NCI-H460 (cell line): ENCODE results near the gene RAD51B. TPM values are rescaled to one million over a fixed set of nuclear protein-coding genes. Genes with fewer than 3 reads are reported as not detected.
"Not testable (repeated sequence)": the region's sequence is repeated elsewhere in the genome, so short reads cannot be mapped to it uniquely, and the experiment has no call there.

Source experiments
- DNase-seq: peaks from one replicate; pipeline ENCODE4 v3.0.0-alpha.2; 2016; ENCODE audit warnings: low read depth; ENCODE audit errors: extremely low read depth
- total RNA-seq: library from RNA; depleted of rRNA; stranded (reverse); fragments of >200 nt; shearing (Covaris generic); gene quantifications from 2 replicates; pipeline ENCODE4 v1.2.3, GENCODE V29; 2014

RAD51B gene
- total RNA-seq, 1 experiment from 2014 or later = 13.4 TPM

DNA sequence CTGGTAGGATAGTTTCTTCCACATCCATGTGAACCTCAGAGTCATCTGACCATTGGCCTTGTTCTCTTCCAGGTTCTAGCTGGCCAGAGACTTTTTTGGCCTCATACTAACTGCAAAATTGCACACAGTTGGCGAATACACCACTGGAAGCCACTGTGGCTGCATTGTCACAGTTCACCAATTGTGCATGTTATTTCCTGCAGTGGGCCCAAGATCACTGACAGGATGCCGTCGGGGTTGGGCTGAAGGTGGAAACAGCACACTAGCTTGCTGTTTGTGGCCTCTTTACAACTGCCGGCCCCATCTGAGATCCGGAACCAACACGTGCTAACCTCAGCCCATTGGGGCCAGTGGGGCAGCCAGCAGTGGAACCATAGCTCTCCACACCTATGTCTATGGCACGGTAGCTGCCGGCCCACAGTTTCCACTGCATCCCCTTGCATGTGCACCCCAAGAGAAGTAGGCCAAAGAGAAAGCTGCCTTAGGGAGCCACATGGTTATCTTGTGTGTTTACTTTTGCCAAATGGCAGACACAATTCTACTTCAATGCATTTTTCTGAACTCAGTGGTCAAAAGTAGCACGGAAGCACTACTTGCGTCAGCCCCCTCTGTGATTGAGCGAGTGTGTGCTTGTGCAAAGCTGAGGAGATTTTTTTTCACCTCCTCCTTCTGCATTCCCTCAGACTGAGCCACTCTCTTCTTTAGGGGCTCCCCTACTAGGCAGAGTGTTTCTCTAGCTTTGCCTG is 464.0 kb downstream of the RAD51B start:
- no peak for DNase-seq

GRCh38 chr14:68284333-68284732 is 464.8 kb downstream of the RAD51B start:
- DNase-seq = no peak

DNA sequence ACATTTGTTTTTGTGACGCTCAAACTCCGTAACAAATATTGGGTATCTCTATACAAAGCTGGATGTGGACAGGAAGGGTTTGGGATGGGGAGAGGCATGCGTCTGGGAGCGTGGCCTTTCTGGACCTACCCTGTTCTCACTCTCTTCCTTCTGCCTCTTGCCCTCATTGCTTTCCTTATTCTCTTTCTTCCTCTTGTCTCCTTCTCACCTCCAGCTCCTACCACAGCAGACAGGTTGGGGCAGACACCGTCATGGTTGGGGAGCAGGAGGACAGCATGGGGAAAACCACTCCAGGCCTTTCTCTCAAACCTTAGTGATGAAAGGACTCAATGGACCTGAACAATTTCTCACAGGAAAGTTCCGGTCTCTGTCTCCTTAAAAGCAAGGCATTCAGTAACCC is 465.3 kb downstream of the RAD51B start:
- DNase-seq = no peak

DNA sequence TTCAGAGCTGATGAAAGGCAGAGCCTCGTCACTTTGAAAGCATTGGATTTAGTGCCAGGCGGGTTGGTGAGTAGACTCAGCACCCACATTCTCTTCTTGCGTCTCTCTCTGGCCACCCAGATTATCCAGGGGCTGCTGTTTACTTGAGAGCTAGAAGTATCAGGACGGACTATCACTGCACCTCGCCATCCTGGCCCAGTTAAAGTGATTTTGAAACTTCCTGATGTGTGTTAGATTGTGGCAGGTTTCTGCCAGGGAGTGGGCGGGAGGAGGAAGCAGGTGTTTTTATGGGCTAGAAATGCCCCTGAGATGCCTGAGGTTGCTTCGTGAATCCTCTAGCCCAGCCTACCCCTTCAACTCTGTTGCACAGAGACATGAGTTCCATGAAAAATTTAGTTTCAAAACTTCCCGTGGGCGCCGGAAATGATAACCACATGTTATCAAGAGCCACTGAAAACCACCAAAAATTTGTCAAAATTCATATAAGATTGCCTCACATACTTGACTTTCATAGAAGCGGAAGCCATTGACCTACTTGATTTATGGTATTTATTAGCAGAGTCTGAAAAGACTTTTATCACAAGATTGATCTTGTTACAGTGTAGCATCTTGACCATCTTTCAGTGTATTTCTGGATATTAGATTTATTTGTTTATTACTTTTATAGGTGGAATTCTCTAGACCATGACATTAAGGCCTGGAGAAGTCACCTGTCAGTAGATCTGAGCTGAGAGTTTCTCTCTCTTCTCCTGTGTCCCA is 466.0 kb downstream of the RAD51B start:
- DNase-seq = no peak

DNA sequence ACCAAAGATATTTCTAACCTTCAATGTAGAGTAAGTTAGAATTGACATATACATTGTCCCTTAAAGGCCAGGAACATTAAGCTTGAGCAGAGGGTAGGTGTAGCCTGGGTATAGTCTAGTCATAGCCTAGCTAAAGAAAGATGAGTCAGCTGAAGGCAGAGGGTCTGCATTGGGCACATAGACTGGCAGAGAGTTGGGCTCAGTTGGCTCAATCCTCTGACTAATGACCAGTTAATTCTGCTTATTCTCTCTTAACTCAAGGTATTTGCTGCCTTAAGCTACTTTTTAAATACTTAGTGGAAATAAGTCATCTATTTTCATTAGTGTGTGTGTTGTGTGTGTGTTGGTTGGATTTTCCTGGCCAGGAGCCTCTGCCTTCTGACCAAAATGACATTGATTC is 467.1 kb downstream of the RAD51B start:
- no peak for DNase-seq

- not testable (repeated sequence) for DNase-seq
Measured at GRCh38 chr14:68289452-68289851, 469.9 kb downstream of the RAD51B start.

DNA sequence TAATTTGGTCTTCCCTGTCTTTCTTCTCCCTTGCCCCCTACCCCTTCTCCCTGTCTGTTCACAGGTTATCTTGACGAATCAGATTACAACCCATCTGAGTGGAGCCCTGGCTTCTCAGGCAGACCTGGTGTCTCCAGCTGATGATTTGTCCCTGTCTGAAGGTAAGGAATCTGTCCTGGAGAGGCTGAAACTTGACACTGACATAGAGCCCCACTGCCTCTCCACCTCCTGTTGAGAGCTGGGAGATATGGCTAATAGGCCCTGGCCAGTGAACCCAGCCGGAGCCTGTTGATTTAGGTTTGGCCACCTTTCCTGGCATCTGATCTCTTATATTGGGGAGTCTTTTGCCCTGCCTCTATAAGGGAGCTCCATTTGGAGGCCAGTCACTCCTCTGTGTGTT is 472.2 kb downstream of the RAD51B start:
- DNase-seq = no peak

- no peak for DNase-seq
Measured at GRCh38 chr14:68292441-68293215, 473.0 kb downstream of the RAD51B start.

DNA sequence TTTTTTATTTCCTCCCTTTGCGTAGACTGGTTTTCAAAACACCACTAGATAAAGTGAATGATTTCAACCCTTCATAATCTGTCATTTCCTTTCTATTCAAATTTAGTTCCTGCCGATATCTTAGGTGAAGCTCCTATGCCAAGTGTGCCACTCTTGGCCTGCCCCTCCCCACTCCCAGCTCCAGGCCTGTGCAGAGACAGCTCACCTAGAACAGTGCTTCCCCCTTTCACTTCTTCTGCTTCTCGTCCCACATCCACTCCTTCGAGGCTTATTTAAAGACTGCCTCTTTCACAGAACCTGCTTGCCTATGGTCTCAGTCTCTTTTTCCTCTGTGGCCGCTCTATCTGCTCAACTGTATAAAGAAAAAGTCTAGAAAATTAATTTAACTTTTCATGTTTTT is 473.8 kb downstream of the RAD51B start:
- no peak for DNase-seq

GRCh38 chr14:68295316-68295816 is 475.8 kb downstream of the RAD51B start:
- DNase-seq = no peak

DNA sequence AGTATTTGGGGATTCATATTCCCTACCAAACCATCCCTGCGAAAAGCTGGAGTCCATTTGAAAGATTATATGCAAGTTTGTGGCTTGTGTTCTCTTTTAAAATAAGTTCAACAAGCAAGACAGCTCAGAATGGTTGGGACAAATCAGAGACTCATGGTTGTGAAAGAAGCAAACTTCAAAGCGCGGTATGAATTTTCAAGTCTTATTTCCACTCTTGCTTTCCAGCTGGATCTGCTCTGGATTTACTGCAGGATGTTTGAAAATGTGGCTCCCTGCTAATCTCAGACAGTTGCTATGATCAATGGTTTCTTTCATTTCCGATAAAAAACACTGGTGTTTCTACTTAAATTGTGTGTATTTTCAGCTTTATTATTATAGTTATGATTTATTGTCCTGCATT is 477.5 kb downstream of the RAD51B start:
- no peak for DNase-seq

- no peak for DNase-seq
Measured at GRCh38 chr14:68297876-68298468, 478.4 kb downstream of the RAD51B start.

GRCh38 chr14:68300608-68301007 is 481.0 kb downstream of the RAD51B start:
- no peak for DNase-seq

DNA sequence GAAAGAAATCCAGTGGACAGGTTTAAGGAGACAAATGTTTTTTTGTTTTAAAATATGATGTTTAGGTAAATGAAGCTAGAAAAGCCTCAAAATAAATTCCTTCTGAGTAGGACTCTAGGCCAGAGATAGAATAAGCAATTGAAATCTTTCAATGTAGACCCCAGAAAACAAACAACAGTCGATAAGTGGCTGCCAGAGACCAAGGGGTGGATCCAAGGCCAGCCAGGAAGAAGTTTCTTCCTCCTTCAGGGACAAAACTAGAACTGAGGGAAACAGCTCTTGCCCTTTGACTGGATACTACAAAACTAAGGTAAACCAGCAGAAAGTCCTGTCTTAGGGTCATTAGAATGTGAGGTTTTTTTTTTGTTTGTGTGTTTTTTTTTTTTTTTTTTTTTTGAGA is 481.6 kb downstream of the RAD51B start:
- no peak for DNase-seq

DNA sequence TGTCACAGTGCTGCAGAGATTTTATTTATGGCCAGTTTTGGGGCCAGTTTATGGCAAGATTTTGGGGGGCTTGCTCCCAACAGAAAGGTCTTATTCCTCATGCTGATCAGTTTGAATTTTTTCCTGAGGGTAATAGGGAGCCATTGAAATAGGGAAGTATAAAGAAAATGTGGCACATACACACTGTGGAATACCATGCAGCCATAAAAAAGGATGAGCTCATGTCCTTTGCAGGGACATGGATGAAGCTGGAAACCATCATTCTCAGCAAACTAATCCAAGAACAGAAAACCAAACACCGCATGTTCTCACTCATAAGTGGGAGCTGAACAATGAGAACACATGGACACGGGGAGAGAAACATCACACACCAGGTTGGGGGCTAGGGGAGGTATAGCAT is 483.4 kb downstream of the RAD51B start:
- DNase-seq = not testable (repeated sequence)

- no peak for DNase-seq
Measured at GRCh38 chr14:68305738-68306137, 486.2 kb downstream of the RAD51B start.

DNA sequence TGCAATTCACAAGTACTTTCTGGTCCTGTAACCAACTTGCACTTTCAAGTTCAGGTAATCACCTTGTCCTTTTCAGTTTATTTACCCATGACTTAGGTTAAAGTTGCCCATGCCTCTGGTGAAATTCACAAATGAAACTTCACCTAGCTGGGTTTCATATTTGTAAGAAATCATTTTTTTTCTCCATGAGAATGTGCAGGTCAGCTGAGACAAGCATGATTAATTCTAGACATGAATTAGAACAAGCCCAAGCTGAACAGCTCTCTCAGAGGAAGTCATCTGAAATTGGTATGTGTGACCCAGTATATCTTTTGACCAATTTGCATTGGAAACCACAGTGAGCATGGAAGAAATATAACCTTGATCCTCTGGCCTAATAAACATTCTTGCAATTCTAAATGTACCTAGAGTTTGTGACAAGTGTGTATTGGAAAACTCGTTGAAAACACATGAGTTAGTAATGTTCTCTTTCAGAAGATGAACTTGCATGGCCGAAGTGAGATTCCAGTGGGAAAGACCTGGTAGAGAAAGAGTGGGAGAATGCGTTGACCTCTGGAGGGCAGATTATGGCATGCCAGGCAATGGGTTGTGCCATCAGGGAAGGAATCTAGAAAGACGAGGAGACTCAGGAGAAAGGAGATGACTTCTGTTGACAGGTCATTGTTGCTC is 486.8 kb downstream of the RAD51B start:
- DNase-seq = no peak

DNA sequence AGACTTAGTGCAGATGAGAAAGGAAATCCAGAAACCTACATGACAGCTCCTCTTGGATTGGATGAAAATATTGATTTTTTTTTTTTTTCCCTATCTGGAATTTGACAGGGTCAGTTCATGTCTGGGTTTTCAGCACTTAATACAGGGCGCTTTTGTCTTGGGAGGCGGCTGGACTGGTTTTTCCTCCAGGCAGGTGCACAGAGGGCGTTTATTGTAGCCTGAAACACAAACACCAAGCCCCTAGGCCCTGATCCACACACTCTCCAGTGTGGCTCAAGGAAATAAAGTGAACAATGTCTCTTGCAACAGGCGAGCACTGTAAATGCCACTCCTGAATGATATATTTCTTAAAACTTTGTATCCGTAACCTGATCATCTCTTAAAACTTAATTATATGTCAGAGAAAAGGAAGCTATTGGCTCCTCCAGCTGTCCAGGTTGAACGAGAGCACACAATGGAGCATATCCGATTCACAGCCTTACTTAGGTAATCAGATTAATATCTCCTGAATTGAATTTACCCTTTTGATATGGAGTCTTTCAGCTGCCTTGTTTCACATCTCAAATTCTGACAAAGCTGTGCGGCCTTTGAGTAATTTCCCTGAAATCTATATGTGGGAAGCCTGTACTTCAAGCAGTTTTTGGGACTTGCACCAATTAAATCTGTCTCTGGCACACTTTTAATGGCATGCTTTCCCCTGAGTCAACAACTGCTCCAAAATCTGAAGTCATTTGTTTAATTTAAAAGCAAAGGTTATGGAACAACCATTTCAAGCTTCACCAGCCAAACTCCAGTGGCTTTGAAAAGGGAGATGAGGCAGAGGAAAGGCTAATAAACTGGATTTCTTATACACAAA is 487.6 kb downstream of the RAD51B start:
- no peak for DNase-seq

GRCh38 chr14:68307790-68308168 is 488.2 kb downstream of the RAD51B start:
- no peak for DNase-seq
